HepG2 (cell line): ENCODE measurements around the gene LEMD3. TPM values are rescaled to one million over a fixed set of nuclear protein-coding genes. Genes with fewer than 3 reads are reported as not detected.
A peak's percentile ranks its signal among the peaks of the same experiment; 100 is the strongest.

Experiments used
- ATRX ChIP-seq: sonication (generic); formaldehyde crosslinking; IDR thresholded peaks from 2 replicates; pipeline ENCODE4 v1.4.0; 2020; ENCODE audit warnings: missing genetic modification reagents, borderline replicate concordance
- BHLHE40 ChIP-seq: IDR thresholded peaks from 2 replicates; pipeline ENCODE4 v1.6.1; 2011; ENCODE audit warnings: low read length, improper control_type of control experiment
- GPN1 ChIP-seq: sonication (generic); formaldehyde crosslinking; IDR thresholded peaks from 2 replicates; pipeline ENCODE4 v1.5.1; 2020; ENCODE audit warnings: missing genetic modification reagents, borderline replicate concordance
- KMT2A ChIP-seq: sonication (generic); formaldehyde crosslinking; IDR thresholded peaks from 2 replicates; pipeline ENCODE4 v1.4.0; 2020; ENCODE audit warnings: missing genetic modification reagents
- PITX1 ChIP-seq: sonication (generic); formaldehyde crosslinking; IDR thresholded peaks from 2 replicates; pipeline ENCODE4 v1.5.1; 2020; ENCODE audit warnings: mild to moderate bottlenecking, missing genetic modification reagents
- RXRB ChIP-seq: IDR thresholded peaks from 2 replicates; pipeline ENCODE4 v1.6.1; 2016; ENCODE audit warnings: borderline replicate concordance, missing genetic modification reagents, missing compliant biosample characterization
- SALL2 ChIP-seq: sonication (generic); formaldehyde crosslinking; IDR thresholded peaks from 2 replicates; pipeline ENCODE4 v1.8.1; 2023; ENCODE audit warnings: mild to moderate bottlenecking, missing genetic modification reagents, inconsistent platforms
- SNAPC2 ChIP-seq: sonication (generic); formaldehyde crosslinking; IDR thresholded peaks from 2 replicates; pipeline ENCODE4 v1.8.1; 2022; ENCODE audit warnings: mild to moderate bottlenecking, missing genetic modification reagents
- ZBTB20 ChIP-seq: sonication (generic); formaldehyde crosslinking; IDR thresholded peaks from 2 replicates; pipeline ENCODE4 v1.8.1; 2023; ENCODE audit warnings: missing genetic modification reagents, low read depth, mild to moderate bottlenecking, borderline replicate concordance
- ZFAT ChIP-seq: sonication (generic); formaldehyde crosslinking; conservative IDR thresholded peaks from 2 replicates; pipeline ENCODE4 v1.8.1; 2023; ENCODE audit warnings: missing genetic modification reagents, inconsistent platforms
- ZHX2 ChIP-seq, 2 experiments: sonication (generic) in 1 of 2; formaldehyde crosslinking in 1 of 2; IDR thresholded peaks; 2 replicates each; pipeline versions ENCODE4 v1.6.1 to v1.9.0; 2014 to 2022; ENCODE audit warnings: antibody characterized with exemption in 1 of 2, borderline replicate concordance in 1 of 2, inconsistent platforms in 1 of 2, low read depth in 1 of 2, missing genetic modification reagents in 1 of 2
- ZNF317 ChIP-seq: sonication (generic); formaldehyde crosslinking; IDR thresholded peaks from 2 replicates; pipeline ENCODE4 v1.5.0; 2020; ENCODE audit warnings: mild to moderate bottlenecking, missing genetic modification reagents
- ZNF432 ChIP-seq: sonication (generic); formaldehyde crosslinking; IDR thresholded peaks from 2 replicates; pipeline ENCODE4 v1.5.0; 2020; ENCODE audit warnings: missing genetic modification reagents, mild to moderate bottlenecking, borderline replicate concordance
- ZNF441 ChIP-seq: sonication (generic); formaldehyde crosslinking; IDR thresholded peaks from 2 replicates; pipeline ENCODE4 v1.7.0; 2021; ENCODE audit warnings: missing genetic modification reagents, borderline replicate concordance
- ZNF652 ChIP-seq: IDR thresholded peaks from 2 replicates; pipeline ENCODE4 v1.6.1; 2016; ENCODE audit warnings: low read depth, borderline replicate concordance
- polyA plus RNA-seq, 8 experiments: library from polyadenylated mRNA; depleted of rRNA in 3 of 8; stranded (reverse) in 7 of 8; unstranded in 1 of 8; fragments of >200 nt; fragmentation: Illumina TruSeq in 4 of 8; extraction: Trizol in 4 of 8; gene quantifications; 2 replicates each; pipeline versions ENCODE4 v1.2.1 to v1.2.3, GENCODE V29; 2011 to 2016; ENCODE audit warnings: low read depth in 4 of 8, missing spikeins in 1 of 8, mixed read lengths in 1 of 8; ENCODE audit not compliant: insufficient read depth in 1 of 8
- total RNA-seq, 5 experiments: library from RNA; depleted of rRNA; stranded (reverse); fragments of >200 nt; fragmentation: Illumina TruSeq; extraction: Trizol; gene quantifications; 2 replicates each; pipeline ENCODE4 v1.2.3, GENCODE V29; 2016; ENCODE audit warnings: low read depth in 1 of 5
- TF ChIP-seq, protein P1 (sequence below): sonication (generic); formaldehyde crosslinking; IDR thresholded peaks from 2 replicates; pipeline ENCODE4 v1.8.0; 2022; ENCODE audit warnings: mild to moderate bottlenecking, missing genetic modification reagents, moderate library complexity
- TF ChIP-seq, protein P2 (sequence below): sonication (generic); formaldehyde crosslinking; IDR thresholded peaks from 2 replicates; pipeline ENCODE4 v1.4.0; 2020; ENCODE audit warnings: low read depth, missing genetic modification reagents

The LEMD3 gene
- total and polyA plus RNA-seq, 2 of the 13 experiments (the other 11 are each of a cell fraction or from before 2014, with no cell fraction given), result 9.3 to 18.7 TPM

DNA sequence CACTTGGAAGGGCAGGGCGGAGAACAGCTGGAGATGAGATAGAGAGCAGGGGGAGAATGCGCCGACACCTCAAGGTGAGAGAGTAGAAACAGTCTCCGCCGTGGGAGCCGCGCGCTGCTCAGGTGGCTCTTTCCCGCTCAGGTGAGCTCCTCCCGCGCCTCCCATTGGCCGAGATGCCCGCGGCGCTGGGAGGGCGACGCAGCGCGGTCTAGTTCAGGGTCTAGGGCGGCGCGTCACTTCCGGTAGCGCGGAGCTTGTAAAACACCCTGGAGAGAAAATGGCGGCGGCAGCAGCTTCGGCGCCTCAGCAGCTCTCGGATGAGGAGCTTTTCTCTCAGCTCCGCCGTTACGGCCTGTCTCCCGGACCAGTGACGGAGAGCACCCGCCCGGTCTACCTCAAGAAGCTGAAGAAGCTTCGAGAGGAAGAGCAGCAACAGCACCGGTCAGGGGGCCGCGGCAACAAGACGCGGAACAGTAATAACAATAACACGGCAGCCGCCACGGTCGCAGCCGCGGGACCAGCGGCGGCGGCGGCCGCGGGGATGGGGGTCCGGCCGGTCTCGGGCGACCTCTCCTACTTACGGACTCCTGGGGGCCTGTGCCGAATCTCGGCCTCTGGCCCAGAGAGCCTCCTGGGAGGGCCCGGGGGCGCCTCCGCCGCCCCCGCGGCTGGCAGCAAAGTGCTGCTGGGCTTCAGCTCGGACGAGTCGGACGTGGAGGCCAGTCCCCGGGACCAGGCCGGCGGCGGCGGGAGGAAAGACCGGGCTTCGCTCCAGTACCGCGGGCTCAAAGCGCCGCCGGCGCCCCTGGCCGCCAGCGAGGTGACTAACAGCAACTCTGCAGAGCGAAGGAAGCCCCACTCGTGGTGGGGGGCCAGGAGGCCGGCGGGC, at the start of gene LEMD3 (continued):
- 0 out of 2 replicates have a peak, but pooled peaks have one; percentile 76 for TF ChIP-seq ATRX (CRISPR knock-in tag)
- peak; percentile 99 for TF ChIP-seq SALL2 (CRISPR knock-in tag)
- TF ChIP-seq ZHX2 (IDR thresholded peaks at IDR 0.05; ENCODE audit: low read depth), result peak; percentile 86
- TF ChIP-seq ZHX2 (CRISPR knock-in tag; IDR thresholded peaks at IDR 0.05; ENCODE audit: borderline replicate concordance), result peak; percentile 99; the same call in 1 of the 2 replicates
- TF ChIP-seq, protein P1, sequence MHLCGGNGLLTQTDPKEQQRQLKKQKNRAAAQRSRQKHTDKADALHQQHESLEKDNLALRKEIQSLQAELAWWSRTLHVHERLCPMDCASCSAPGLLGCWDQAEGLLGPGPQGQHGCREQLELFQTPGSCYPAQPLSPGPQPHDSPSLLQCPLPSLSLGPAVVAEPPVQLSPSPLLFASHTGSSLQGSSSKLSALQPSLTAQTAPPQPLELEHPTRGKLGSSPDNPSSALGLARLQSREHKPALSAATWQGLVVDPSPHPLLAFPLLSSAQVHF (CRISPR knock-in tag), result peak; percentile 99
- no peak for TF ChIP-seq ZNF652 (CRISPR knock-in tag)
- peak; percentile 88 for TF ChIP-seq RXRB (CRISPR knock-in tag)
- TF ChIP-seq BHLHE40, result peak; percentile 13; the same call in 1 of the 2 replicates
- TF ChIP-seq ZFAT (CRISPR knock-in tag), result peak; percentile 92
- TF ChIP-seq ZNF317 (CRISPR knock-in tag), result peak; percentile 92
- TF ChIP-seq ZBTB20 (CRISPR knock-in tag), result peak; percentile 98
- TF ChIP-seq KMT2A (CRISPR knock-in tag), result peak; percentile 90
- TF ChIP-seq ZNF441 (CRISPR knock-in tag), result peak; percentile 97
- TF ChIP-seq, protein P2, sequence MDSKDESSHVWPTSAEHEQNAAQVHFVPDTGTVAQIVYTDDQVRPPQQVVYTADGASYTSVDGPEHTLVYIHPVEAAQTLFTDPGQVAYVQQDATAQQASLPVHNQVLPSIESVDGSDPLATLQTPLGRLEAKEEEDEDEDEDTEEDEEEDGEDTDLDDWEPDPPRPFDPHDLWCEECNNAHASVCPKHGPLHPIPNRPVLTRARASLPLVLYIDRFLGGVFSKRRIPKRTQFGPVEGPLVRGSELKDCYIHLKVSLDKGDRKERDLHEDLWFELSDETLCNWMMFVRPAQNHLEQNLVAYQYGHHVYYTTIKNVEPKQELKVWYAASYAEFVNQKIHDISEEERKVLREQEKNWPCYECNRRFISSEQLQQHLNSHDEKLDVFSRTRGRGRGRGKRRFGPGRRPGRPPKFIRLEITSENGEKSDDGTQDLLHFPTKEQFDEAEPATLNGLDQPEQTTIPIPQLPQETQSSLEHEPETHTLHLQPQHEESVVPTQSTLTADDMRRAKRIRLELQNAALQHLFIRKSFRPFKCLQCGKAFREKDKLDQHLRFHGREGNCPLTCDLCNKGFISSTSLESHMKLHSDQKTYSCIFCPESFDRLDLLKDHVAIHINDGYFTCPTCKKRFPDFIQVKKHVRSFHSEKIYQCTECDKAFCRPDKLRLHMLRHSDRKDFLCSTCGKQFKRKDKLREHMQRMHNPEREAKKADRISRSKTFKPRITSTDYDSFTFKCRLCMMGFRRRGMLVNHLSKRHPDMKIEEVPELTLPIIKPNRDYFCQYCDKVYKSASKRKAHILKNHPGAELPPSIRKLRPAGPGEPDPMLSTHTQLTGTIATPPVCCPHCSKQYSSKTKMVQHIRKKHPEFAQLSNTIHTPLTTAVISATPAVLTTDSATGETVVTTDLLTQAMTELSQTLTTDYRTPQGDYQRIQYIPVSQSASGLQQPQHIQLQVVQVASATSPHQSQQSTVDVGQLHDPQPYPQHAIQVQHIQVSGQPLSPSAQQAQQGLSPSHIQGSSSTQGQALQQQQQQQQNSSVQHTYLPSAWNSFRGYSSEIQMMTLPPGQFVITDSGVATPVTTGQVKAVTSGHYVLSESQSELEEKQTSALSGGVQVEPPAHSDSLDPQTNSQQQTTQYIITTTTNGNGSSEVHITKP (CRISPR knock-in tag), result peak; percentile 85
- TF ChIP-seq PITX1 (CRISPR knock-in tag), result peak; percentile 96
- peak; percentile 89; the same call in 1 of the 2 replicates for TF ChIP-seq GPN1 (CRISPR knock-in tag)
- TF ChIP-seq ZNF432 (CRISPR knock-in tag), result 0 out of 2 replicates have a peak, but pooled peaks have one; percentile 65
- peak; percentile 97 for TF ChIP-seq SNAPC2
